Nephron (organoid): ENCODE measurements around the gene ZNF200.
"Not testable (repeated sequence)": the region's sequence is repeated elsewhere in the genome, so short reads cannot be mapped to it uniquely, and the experiment has no call there.

Source experiments
- H3K27ac Mint-ChIP-seq, 3 experiments: 2 replicates each; pipeline ENCODE4 v1.8.0; 2020; ENCODE audit warnings: mixed read lengths in 3 of 3, mild to moderate bottlenecking in 2 of 3, moderate library complexity in 1 of 3
- H3K27me3 Mint-ChIP-seq: 2 replicates; pipeline ENCODE4 v1.8.0; 2021; ENCODE audit warnings: low read depth, mild to moderate bottlenecking, moderate library complexity, mixed read lengths
- H3K36me3 Mint-ChIP-seq: 2 replicates; pipeline ENCODE4 v1.8.0; 2020; ENCODE audit warnings: low read depth, mixed read lengths
- H3K4me1 Mint-ChIP-seq: 2 replicates; pipeline ENCODE4 v1.8.0; 2020; ENCODE audit warnings: mixed read lengths
- H3K4me3 Mint-ChIP-seq, 3 experiments: 2 replicates each; pipeline ENCODE4 v1.8.0; 2020; ENCODE audit warnings: mild to moderate bottlenecking in 3 of 3, mixed read lengths in 3 of 3, moderate library complexity in 2 of 3
- H3K9me3 Mint-ChIP-seq: 2 replicates; pipeline ENCODE4 v1.8.0; 2020; ENCODE audit warnings: mixed read lengths
- TF ChIP-seq, protein P1 (sequence below), 3 experiments: fragments of 200-600 bp; sonication (generic); IDR thresholded peaks; one replicate each; pipeline ENCODE4 v1.5.0; 2021; ENCODE audit warnings: antibody characterized with exemption in 3 of 3; ENCODE audit not compliant: unreplicated experiment in 3 of 3

ZNF200 gene

DNA sequence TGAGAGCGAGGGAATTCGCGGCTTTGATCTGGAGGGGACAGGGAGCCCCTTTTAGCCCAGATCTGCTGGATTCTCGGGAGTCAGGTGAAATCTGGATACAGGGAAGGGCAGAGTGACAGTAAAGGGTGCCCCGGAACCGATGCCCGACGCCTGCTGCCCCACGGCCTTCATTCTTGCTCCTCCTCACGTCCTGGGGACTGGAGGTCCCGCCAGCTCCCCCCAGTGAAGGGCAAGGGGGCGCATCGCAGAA, 46.4 kb downstream of the ZNF200 start:
- Mint-ChIP-seq H3K36me3 (peaks cover 5% of the 10 kb centered on the region), H3K9me3 (peaks cover 6% of the 10 kb centered on the region), H3K4me1 (peaks cover 24% of the 10 kb centered on the region), H3K4me3 (peak overlapping the region; percentile 88 to 89 (median 89)), H3K27ac (no peak overlapping the region), H3K27me3 (peaks cover 96% of the 10 kb centered on the region)
- TF ChIP-seq, protein P1, sequence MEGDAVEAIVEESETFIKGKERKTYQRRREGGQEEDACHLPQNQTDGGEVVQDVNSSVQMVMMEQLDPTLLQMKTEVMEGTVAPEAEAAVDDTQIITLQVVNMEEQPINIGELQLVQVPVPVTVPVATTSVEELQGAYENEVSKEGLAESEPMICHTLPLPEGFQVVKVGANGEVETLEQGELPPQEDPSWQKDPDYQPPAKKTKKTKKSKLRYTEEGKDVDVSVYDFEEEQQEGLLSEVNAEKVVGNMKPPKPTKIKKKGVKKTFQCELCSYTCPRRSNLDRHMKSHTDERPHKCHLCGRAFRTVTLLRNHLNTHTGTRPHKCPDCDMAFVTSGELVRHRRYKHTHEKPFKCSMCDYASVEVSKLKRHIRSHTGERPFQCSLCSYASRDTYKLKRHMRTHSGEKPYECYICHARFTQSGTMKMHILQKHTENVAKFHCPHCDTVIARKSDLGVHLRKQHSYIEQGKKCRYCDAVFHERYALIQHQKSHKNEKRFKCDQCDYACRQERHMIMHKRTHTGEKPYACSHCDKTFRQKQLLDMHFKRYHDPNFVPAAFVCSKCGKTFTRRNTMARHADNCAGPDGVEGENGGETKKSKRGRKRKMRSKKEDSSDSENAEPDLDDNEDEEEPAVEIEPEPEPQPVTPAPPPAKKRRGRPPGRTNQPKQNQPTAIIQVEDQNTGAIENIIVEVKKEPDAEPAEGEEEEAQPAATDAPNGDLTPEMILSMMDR (IDR thresholded peaks at IDR 0.05; ENCODE audit: unreplicated experiment in 3 of 3), result no peak

DNA sequence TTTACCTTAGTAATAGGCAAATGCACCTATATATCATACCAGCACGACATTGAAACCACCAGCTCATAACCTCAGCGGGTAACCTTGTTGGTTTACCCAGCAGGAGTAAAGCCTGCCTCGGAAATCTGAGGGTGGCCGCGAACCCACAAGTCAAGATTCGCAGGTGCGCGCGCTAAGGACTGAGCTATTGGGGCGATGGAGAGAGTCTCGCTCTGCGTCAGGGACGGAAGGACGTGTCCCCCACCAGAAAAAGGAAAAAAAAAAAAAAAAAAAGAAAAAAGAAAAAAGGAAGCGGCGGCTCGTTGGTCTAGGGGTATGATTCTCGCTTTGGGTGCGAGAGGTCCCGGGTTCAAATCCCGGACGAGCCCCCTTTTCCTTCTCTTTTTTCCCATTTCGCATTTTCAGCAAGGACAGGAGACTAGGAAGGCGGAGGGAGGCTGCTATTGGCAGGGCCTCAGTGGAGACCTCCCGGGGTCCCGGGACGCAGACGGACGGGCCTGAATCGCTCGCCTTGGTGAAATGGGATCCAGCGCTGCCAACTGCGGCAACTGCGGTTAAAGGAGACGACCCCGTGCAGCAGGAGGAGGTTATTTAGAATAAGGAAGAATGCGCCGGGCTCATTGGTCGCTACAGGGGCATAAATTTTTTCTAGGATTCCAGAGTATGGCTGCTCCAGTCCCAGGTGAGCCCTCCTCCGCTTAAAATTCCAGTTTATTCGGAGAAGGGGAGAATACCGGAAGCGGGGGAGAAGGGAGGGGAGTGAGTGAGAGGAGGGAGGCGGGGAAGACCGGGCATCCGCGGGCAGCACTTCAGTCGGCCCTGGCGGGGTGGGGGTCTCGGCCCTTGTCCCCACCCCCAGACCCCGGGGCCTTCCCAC, 46.9 kb downstream of the ZNF200 start, which contains the start of gene OR1F1:
TSS of gene OR1F1 (plus strand) at position 407 of the 877 bp plus-strand sequence.
- Mint-ChIP-seq H3K4me3 (peak within 1 kb of the TSS; percentile 88 to 89 (median 89)), H3K36me3 (peaks cover 5% of the 10 kb centered on the region), H3K9me3 (peaks cover 6% of the 10 kb centered on the region), H3K27ac (peak within 1 kb of the TSS in 1 of 3 experiments; percentile 49), H3K4me1 (peaks cover 27% of the 10 kb centered on the region), H3K27me3 (peaks cover 96% of the 10 kb centered on the region)
- TF ChIP-seq, protein P1 (IDR thresholded peaks at IDR 0.05; ENCODE audit: unreplicated experiment in 3 of 3), result no peak

DNA sequence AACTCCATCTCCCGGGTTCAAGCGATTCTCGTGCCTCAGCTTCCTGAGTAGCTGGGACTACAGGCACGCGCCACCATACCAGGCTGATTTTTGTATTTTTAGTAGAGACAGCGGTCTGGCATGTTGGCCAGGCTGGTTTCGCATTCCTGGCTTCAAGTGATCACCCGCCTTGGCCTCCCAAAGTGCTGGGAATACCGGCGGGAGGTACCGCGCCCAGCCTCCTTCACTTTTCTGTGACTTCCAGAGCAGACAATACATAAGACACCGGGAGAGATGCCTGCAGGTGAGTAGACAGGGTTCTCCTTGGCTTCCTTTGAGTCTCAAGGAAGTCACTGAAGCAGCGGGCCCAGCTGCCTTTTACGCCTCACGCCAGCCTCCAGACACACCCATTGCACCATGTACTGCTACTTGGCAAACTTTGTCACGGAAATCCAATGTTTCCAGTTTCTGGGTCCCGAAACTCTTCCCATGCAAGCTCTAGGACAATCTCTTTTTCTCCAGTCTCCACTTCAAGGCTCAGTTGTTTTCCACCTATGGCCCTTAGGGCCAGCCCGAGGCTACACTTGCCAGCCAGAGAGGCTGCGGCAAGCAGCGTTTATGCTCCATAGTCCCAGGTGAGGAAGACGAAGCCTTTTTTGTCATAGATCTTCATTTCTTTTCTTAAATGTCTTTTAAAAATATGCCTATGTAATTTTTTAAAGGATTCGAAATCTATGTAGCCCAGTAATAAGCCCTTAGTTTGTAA, 47.8 kb downstream of the ZNF200 start:
- peaks cover 5% of the 10 kb centered on the region for H3K36me3 Mint-ChIP-seq
- peaks cover 97% of the 10 kb centered on the region for H3K27me3 Mint-ChIP-seq
- TF ChIP-seq, protein P1 (IDR thresholded peaks at IDR 0.05; ENCODE audit: unreplicated experiment in 3 of 3), result no peak
- H3K4me3 Mint-ChIP-seq, result peak overlapping the region; percentile 88 to 89 (median 89)
- H3K27ac Mint-ChIP-seq, result no peak overlapping the region
- peaks cover 31% of the 10 kb centered on the region for H3K4me1 Mint-ChIP-seq
- H3K9me3 Mint-ChIP-seq, result peaks cover 6% of the 10 kb centered on the region

DNA sequence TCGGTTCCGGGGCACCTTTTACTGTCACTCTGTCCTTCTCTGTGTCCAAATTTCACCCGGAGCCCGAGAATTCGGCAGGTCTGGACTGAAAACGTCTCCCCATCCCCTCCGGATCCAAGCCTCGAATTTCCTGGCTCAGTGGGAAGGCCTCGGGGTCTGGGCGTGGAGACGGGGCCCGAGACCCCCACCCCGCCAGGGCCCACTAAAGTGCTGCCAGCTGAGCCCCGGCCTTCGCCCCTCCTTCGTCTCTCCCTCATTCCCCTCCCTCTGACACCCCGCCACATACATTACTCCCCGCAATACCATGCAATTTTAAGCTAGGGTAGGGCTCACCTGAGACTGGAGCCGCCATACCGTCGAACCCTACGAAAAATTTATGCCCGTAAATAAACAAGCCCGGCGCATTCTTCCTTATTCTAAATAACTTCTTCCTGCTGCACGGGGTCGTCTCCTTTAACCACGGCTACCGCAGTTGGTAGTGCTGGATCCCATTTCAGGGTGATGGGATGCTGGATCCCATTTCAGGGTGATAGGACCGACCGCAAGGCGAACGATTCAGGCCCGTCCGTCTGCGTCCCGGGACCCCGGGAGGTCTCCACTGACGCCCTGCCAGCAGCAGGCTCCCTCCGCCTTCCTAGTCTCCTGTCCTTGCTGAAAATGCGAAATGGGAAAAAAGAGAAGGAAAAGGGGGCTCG, 51.4 kb downstream of the ZNF200 start:
- H3K36me3 Mint-ChIP-seq, result no peaks in the 10 kb centered on the region
- H3K9me3 Mint-ChIP-seq, result peaks cover 5% of the 10 kb centered on the region
- H3K4me3 Mint-ChIP-seq, result peak overlapping the region; percentile 77 to 84 (median 81)
- H3K27me3 Mint-ChIP-seq, result peaks cover 97% of the 10 kb centered on the region
- H3K27ac Mint-ChIP-seq, result no peak overlapping the region
- TF ChIP-seq, protein P1 (IDR thresholded peaks at IDR 0.05; ENCODE audit: unreplicated experiment in 3 of 3), result no peak
- peaks cover 24% of the 10 kb centered on the region for H3K4me1 Mint-ChIP-seq

DNA sequence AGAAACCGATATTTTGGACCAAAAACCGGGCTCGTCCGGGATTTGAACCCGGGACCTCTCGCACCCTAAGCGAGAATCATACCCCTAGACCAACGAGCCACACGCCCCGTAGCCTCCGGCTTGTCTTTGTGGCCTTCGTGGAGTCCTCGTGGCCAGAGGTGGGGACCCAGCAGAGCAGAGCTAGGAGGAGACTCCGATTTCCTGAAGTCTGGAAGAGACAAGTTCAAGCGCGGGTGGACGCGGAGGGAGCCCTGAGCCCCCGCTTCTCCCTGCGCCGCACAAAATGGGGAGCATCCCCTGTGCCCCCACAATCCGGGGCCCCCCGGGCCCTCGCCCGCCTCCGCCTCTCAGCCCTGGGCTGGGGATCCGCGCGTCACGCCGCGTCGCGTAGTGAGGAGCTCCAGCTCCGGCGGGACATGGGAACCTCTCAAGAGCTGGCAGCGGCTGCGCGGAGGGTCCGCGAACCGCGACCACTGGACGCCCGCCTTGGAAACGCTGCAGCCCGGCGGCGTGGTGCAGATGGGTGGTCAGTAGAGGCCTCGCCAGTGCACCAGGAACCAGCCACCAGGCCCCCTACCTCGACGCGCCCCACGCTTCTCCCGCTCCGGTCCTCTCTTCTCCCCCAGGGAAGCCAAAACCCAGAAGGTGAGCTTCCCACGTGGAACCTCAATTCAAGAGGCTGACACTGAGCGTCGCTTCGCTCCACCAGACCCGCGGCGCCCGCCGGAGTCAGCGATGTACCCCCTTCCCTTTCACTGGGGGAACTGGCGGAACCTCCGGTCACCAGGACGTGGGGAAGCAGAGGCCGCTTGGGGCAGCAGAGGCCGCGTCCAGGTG, 52.1 kb downstream of the ZNF200 start:
- Mint-ChIP-seq H3K27me3 (peaks cover 97% of the 10 kb centered on the region), H3K4me1 (peaks cover 18% of the 10 kb centered on the region), H3K27ac (no peak overlapping the region), H3K9me3 (peaks cover 5% of the 10 kb centered on the region), H3K4me3 (peak overlapping the region; percentile 81 to 85 (median 82)), H3K36me3 (no peaks in the 10 kb centered on the region)
- TF ChIP-seq, protein P1 (IDR thresholded peaks at IDR 0.05; ENCODE audit: unreplicated experiment in 3 of 3), result no peak

DNA sequence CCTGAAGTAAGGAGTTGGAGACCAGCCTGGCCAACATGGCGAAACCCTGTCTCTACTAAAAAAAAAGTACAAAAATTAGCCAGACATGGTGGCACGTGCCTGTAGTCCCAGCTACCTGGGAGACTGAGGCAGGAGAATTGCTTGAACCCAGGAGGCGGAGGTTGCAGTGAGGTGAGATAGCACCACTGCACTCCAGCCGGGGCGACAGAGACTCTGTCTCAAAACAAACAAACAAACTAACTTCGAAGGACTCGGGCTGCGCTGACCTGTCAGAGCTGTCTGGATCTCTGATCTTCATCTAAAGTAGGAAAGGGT, 52.7 kb downstream of the ZNF200 start:
- H3K27me3 Mint-ChIP-seq, result peaks cover 97% of the 10 kb centered on the region
- not testable (repeated sequence) for H3K9me3 Mint-ChIP-seq, H3K36me3 Mint-ChIP-seq, H3K27ac Mint-ChIP-seq
- peak overlapping the region; percentile 81 to 85 (median 82) for H3K4me3 Mint-ChIP-seq
- peaks cover 15% of the 10 kb centered on the region for H3K4me1 Mint-ChIP-seq
